H1 (cell line): ENCODE measurements around the gene CDK2. TPM values are rescaled to one million over a fixed set of nuclear protein-coding genes. Genes with fewer than 3 reads are reported as not detected.

Experiments
- CTCF ChIA-PET: fragments of 300-600 bp; sonication (Branson Sonifier 250); formaldehyde crosslinking; loops from one replicate; lab custom pipeline; 2021; ENCODE audit not compliant: partially characterized antibody; lab: Charles Lee
- POLR2A ChIA-PET: fragments of 300-600 bp; sonication (Branson Sonifier 250); formaldehyde crosslinking; loops from one replicate; lab custom pipeline; 2021; ENCODE audit warnings: inconsistent platforms; ENCODE audit not compliant: partially characterized antibody; lab: Charles Lee
- DNase-seq, 2 experiments: peaks; one replicate each; pipeline versions ENCODE4 v3.0.0 to v3.0.0-alpha.2; 2010 to 2022; ENCODE audit warnings: low spot score in 2 of 2, low read depth in 1 of 2, mixed read lengths in 1 of 2
- FAIRE-seq: peaks from 2 replicates; lab custom pipeline; 2011; peaks lifted over from hg19 to GRCh38; lab: Jason Lieb, UNC
- H2AFZ ChIP-seq: 2 replicates; pipeline ENCODE4 v1.8.1; 2012; ENCODE audit warnings: low read length, inconsistent platforms
- H2AK5ac ChIP-seq: 2 replicates; pipeline ENCODE4 v1.6.1; 2013; ENCODE audit warnings: low read depth, low read length
- H2BK120ac ChIP-seq: replicated peaks from 2 replicates; pipeline ENCODE3; 2013; ENCODE audit warnings: low read depth, low read length, inconsistent platforms
- H2BK12ac ChIP-seq: 2 replicates; pipeline ENCODE4 v1.6.1; 2013; ENCODE audit warnings: low read depth, low read length
- H2BK15ac ChIP-seq: 2 replicates; pipeline ENCODE4 v1.6.1; 2013; ENCODE audit warnings: low read length
- H2BK20ac ChIP-seq: 2 replicates; pipeline ENCODE4 v1.6.1; 2013; ENCODE audit warnings: low read length
- H2BK5ac ChIP-seq: 2 replicates; pipeline ENCODE4 v1.6.1; 2013; ENCODE audit warnings: low read depth, low read length
- H3K14ac ChIP-seq: 2 replicates; pipeline ENCODE4 v1.6.1; 2013; ENCODE audit warnings: inconsistent platforms; ENCODE audit not compliant: insufficient read length
- H3K18ac ChIP-seq: 2 replicates; pipeline ENCODE4 v1.6.1; 2013; ENCODE audit warnings: low read length; ENCODE audit errors: extremely low read depth
- H3K23ac ChIP-seq: 2 replicates; pipeline ENCODE4 v1.6.1; 2013; ENCODE audit warnings: inconsistent platforms; ENCODE audit not compliant: insufficient read length
- H3K23me2 ChIP-seq: 2 replicates; pipeline ENCODE4 v1.6.1; 2013; ENCODE audit warnings: low read depth, low read length
- H3K27ac ChIP-seq: 2 replicates; pipeline ENCODE4 v1.6.1; 2011; ENCODE audit warnings: low read depth, low read length, inconsistent platforms
- H3K27me3 ChIP-seq, 4 experiments: replicated peaks in 1 of 4; 1 replicate in 1 of 4; 2 replicates in 3 of 4; pipeline versions ENCODE4 v1.6.1 to v1.8.1; 2011 to 2013; ENCODE audit warnings: low read length in 3 of 4, mild to moderate bottlenecking in 3 of 4, inconsistent platforms in 2 of 4, mixed read lengths in 2 of 4, moderate library complexity in 1 of 4; ENCODE audit not compliant: control insufficient read depth in 3 of 4, insufficient read depth in 3 of 4; ENCODE audit errors: extremely low read depth in 1 of 4
- H3K36me3 ChIP-seq, 4 experiments: 2 replicates each; pipeline versions ENCODE4 v1.6.1 to v1.8.1; 2011 to 2013; ENCODE audit warnings: mild to moderate bottlenecking in 4 of 4, low read length in 3 of 4, moderate library complexity in 2 of 4, control low read depth in 1 of 4, inconsistent platforms in 1 of 4; ENCODE audit not compliant: insufficient read depth in 4 of 4, control insufficient read depth in 2 of 4
- H3K4ac ChIP-seq: replicated peaks from 2 replicates; pipeline ENCODE3; 2013; ENCODE audit warnings: low read length, low read depth, mixed read lengths, inconsistent platforms; ENCODE audit not compliant: insufficient read length
- H3K4me1 ChIP-seq, 4 experiments: replicated peaks in 1 of 4; 1 replicate in 1 of 4; 2 replicates in 3 of 4; pipeline versions ENCODE4 v1.6.1 to v1.8.1; 2011 to 2013; ENCODE audit warnings: low read length in 3 of 4, inconsistent platforms in 2 of 4, mixed read lengths in 1 of 4; ENCODE audit not compliant: insufficient read depth in 4 of 4, control insufficient read depth in 3 of 4
- H3K4me2 ChIP-seq, 2 experiments: 2 replicates each; pipeline versions ENCODE4 v1.6.1 to v1.8.1; 2011 to 2013; ENCODE audit warnings: low read depth in 2 of 2, low read length in 2 of 2, control low read depth in 1 of 2, inconsistent platforms in 1 of 2, mild to moderate bottlenecking in 1 of 2; ENCODE audit not compliant: insufficient read depth in 1 of 2
- H3K4me3 ChIP-seq, 4 experiments: fragments of 200-600, 300-600 bp in 1 of 4; sonication (generic), shearing (Covaris generic), sonication (Bioruptor Twin) in 1 of 4; 2 replicates each; pipeline versions ENCODE4 v1.5.1 to v1.8.1; 2011 to 2016; ENCODE audit warnings: low read length in 4 of 4, low read depth in 3 of 4, control low read depth in 2 of 4, inconsistent platforms in 2 of 4, mild to moderate bottlenecking in 2 of 4, mixed read lengths in 1 of 4, moderate library complexity in 1 of 4; ENCODE audit not compliant: insufficient read depth in 2 of 4; ENCODE audit errors: extremely low read depth in 1 of 4
- H3K56ac ChIP-seq: replicated peaks from 2 replicates; pipeline ENCODE3; 2013; ENCODE audit warnings: low read depth, mild to moderate bottlenecking, mixed read lengths, low read length, inconsistent platforms; ENCODE audit not compliant: insufficient read length
- H3K79me1 ChIP-seq: 2 replicates; pipeline ENCODE4 v1.6.1; 2013; ENCODE audit warnings: low read depth, low read length, control low read depth
- H3K79me2 ChIP-seq, 2 experiments: 2 replicates each; pipeline versions ENCODE4 v1.6.1 to v1.8.1; 2012 to 2013; ENCODE audit warnings: low read length in 2 of 2, mild to moderate bottlenecking in 2 of 2, inconsistent platforms in 1 of 2; ENCODE audit not compliant: insufficient read depth in 2 of 2, control insufficient read depth in 1 of 2
- H3K9ac ChIP-seq, 4 experiments: replicated peaks in 1 of 4; 1 replicate in 1 of 4; 2 replicates in 3 of 4; pipeline versions ENCODE4 v1.6.1 to v1.8.1; 2011 to 2013; ENCODE audit warnings: low read depth in 3 of 4, low read length in 3 of 4, control low read depth in 2 of 4, mild to moderate bottlenecking in 2 of 4, moderate library complexity in 2 of 4, inconsistent platforms in 1 of 4; ENCODE audit errors: extremely low read depth in 1 of 4
- H3K9me3 ChIP-seq, 2 experiments: 2 replicates each; pipeline versions ENCODE4 v1.6.1 to v1.8.1; 2012 to 2013; ENCODE audit warnings: mild to moderate bottlenecking in 2 of 2, moderate library complexity in 2 of 2, control low read depth in 1 of 2, inconsistent platforms in 1 of 2, low read depth in 1 of 2, low read length in 1 of 2, mixed read lengths in 1 of 2; ENCODE audit not compliant: insufficient read depth in 2 of 2
- H4K20me1 ChIP-seq, 2 experiments: replicated peaks in 1 of 2; 2 replicates each; pipeline versions ENCODE3 to v1.8.1; 2011 to 2013; ENCODE audit warnings: inconsistent platforms in 2 of 2, low read length in 2 of 2, mild to moderate bottlenecking in 1 of 2; ENCODE audit not compliant: insufficient read depth in 2 of 2, control insufficient read depth in 1 of 2
- H4K5ac ChIP-seq: 2 replicates; pipeline ENCODE4 v1.6.1; 2013; ENCODE audit warnings: low read length, low read depth, mixed read lengths, inconsistent platforms; ENCODE audit not compliant: insufficient read length
- H4K8ac ChIP-seq: 2 replicates; pipeline ENCODE4 v1.8.0; 2013; ENCODE audit warnings: mild to moderate bottlenecking, moderate library complexity, low read length, inconsistent platforms; ENCODE audit not compliant: insufficient read depth; ENCODE audit errors: extremely low read depth
- H4K91ac ChIP-seq: replicated peaks from 2 replicates; pipeline ENCODE3; 2013; ENCODE audit warnings: low read length, mixed read lengths, inconsistent platforms; ENCODE audit not compliant: insufficient read length
- BACH1 ChIP-seq: IDR thresholded peaks from 2 replicates; pipeline ENCODE4 v1.6.1; 2012; ENCODE audit warnings: low read length, improper control_type of control experiment
- CBX8 ChIP-seq: fragments of 300-800, 300-1000 bp; sonication (generic); IDR thresholded peaks from 2 replicates; pipeline ENCODE4 v1.7.1; 2016; ENCODE audit warnings: low read depth, low read length, borderline replicate concordance
- JUN ChIP-seq: IDR thresholded peaks from 2 replicates; pipeline ENCODE4 v1.6.1; 2011; ENCODE audit warnings: low read depth, mild to moderate bottlenecking, improper control_type of control experiment, low read length
- KDM5A ChIP-seq: fragments of 200-600 bp; IDR thresholded peaks from 2 replicates; pipeline ENCODE4 v1.7.1; 2012; ENCODE audit warnings: mild to moderate bottlenecking, low read length, inconsistent platforms, mixed read lengths
- POLR2A ChIP-seq, 2 experiments: IDR thresholded peaks; 1 replicate in 1 of 2; 2 replicates in 1 of 2; pipeline ENCODE4 v1.6.1; 2011; ENCODE audit warnings: low read depth in 2 of 2, low read length in 2 of 2, mild to moderate bottlenecking in 2 of 2; ENCODE audit errors: control extremely low read depth in 1 of 2
- POLR2AphosphoS5 ChIP-seq: IDR thresholded peaks from 2 replicates; pipeline ENCODE4 v1.6.1; 2011; ENCODE audit warnings: low read depth, low read length
- RBBP5 ChIP-seq: IDR thresholded peaks from 2 replicates; pipeline ENCODE4 v1.7.1; 2012; ENCODE audit warnings: low read depth, mild to moderate bottlenecking, inconsistent platforms, low read length, moderate library complexity, borderline replicate concordance
- SP1 ChIP-seq: IDR thresholded peaks from 2 replicates; pipeline ENCODE4 v1.6.1; 2011; ENCODE audit warnings: low read depth, low read length
- SP4 ChIP-seq: IDR thresholded peaks from 2 replicates; pipeline ENCODE4 v1.6.1; 2012; ENCODE audit warnings: low read length, inconsistent platforms
- USF2 ChIP-seq: IDR thresholded peaks from 2 replicates; pipeline ENCODE4 v1.6.1; 2011; ENCODE audit warnings: low read length, improper control_type of control experiment
- YY1 ChIP-seq: IDR thresholded peaks from 2 replicates; pipeline ENCODE4 v1.6.1; 2011; ENCODE audit warnings: low read depth, mild to moderate bottlenecking, low read length
- WGBS, 2 experiments: shearing (Covaris generic) in 1 of 2; methylation state at CpG; one replicate each; pipeline versions ENCODE4 v1.1.6 to v1.1.7; 2013 to 2015; ENCODE audit warnings: low lambda C conversion rate in 2 of 2, mixed read lengths in 2 of 2, inconsistent platforms in 1 of 2, low coverage in 1 of 2, missing lambda C conversion rate in 1 of 2; ENCODE audit not compliant: insufficient replicate concordance in 2 of 2, insufficient coverage in 1 of 2, insufficient read length in 1 of 2; ENCODE audit errors: extremely low coverage in 1 of 2, missing lambda C conversion rate in 1 of 2; 5-methylcytosine and 5-hydroxymethylcytosine counted together
- polyA plus RNA-seq, 7 experiments: library from polyadenylated mRNA; depleted of rRNA in 3 of 7; stranded (reverse) in 5 of 7; unstranded in 2 of 7; fragments of >200 nt in 5 of 7; fragments of 200-250 nt in 2 of 7; gene quantifications; 1 replicate in 5 of 7; 2 replicates in 1 of 7; 4 replicates in 1 of 7; pipeline versions ENCODE4 v1.2.1 to v1.2.3, GENCODE V29; 2011 to 2013; ENCODE audit warnings: missing spikeins in 2 of 7, mixed read lengths in 2 of 7
- total RNA-seq: library from RNA; stranded (reverse); fragmentation: NEBNext Ultra II Directional; extraction: Animal tissue kit (Norgen Biotek cat#: 25700); gene quantifications from 2 replicates; pipeline ENCODE4 v1.2.1, GENCODE V29; 2021
- TF ChIP-seq, protein P1 (sequence below): IDR thresholded peaks from 2 replicates; pipeline ENCODE4 v1.6.1; 2012; ENCODE audit warnings: low read length, inconsistent platforms

Gene CDK2
- total and polyA plus RNA-seq, 2 of the 8 experiments (the other 6 are each of a cell fraction or from before 2014, with no cell fraction given), result 39.4 to 42.5 TPM

- 92% methylated on average over 5 of the region's 5 CpGs; no CpG with 5 or more reads in 1 of the 2 experiments for WGBS, 2 experiments
- CTCF ChIA-PET, result interaction anchor here (0.8 to 18.1 kb wide), 5 partner anchors 18 to 37 kb away, joined by 3 to 256 read pairs (median 3); partner anchors contain the start of gene SUOX
- no peak overlapping the region for H3K4me2 ChIP-seq
Observed at GRCh38 chr12:56013482-56013881, 46.9 kb downstream of the CDK2 start.

More at GRCh38 chr12:56013482-56013881, 46.9 kb downstream of the CDK2 start:
- Histone ChIP-seq H3K9me3 (no peaks in the 10 kb centered on the region), H3K14ac (no peak overlapping the region), H3K79me2 (no peaks in the 10 kb centered on the region), H3K23me2 (no peaks in the 10 kb centered on the region; the same call in 1 of the 2 replicates), H3K56ac (no peak overlapping the region), H2BK5ac (no peak overlapping the region), H3K23ac (no peak overlapping the region), H3K4me3 (no peak overlapping the region), H4K5ac (no peak overlapping the region), H2AFZ (no peak overlapping the region), H3K79me1 (0 out of 2 replicates have a peak, but pooled peaks cover 2% of the 10 kb centered on the region), H2AK5ac (no peak overlapping the region), H2BK20ac (no peak overlapping the region), H3K27me3 (no peaks in the 10 kb centered on the region), H3K9ac (no peak overlapping the region), H3K36me3 (peaks cover 0 to 4% (median 0%) of the 10 kb centered on the region in 4 experiments; a peak in 1 of 8 replicates), H2BK15ac (no peak overlapping the region), H4K91ac (no peak overlapping the region), H4K8ac (no peak overlapping the region), H2BK120ac (no peak overlapping the region), H3K4ac (no peak overlapping the region), H3K18ac (no peak overlapping the region), H3K4me1 (no peaks in the 10 kb centered on the region), H3K27ac (no peak overlapping the region), H4K20me1 (no peaks in the 10 kb centered on the region), H2BK12ac (no peak overlapping the region)
- FAIRE-seq (no peak), DNase-seq (no peak)
- no peak for TF ChIP-seq KDM5A
- TF ChIP-seq, protein P1, sequence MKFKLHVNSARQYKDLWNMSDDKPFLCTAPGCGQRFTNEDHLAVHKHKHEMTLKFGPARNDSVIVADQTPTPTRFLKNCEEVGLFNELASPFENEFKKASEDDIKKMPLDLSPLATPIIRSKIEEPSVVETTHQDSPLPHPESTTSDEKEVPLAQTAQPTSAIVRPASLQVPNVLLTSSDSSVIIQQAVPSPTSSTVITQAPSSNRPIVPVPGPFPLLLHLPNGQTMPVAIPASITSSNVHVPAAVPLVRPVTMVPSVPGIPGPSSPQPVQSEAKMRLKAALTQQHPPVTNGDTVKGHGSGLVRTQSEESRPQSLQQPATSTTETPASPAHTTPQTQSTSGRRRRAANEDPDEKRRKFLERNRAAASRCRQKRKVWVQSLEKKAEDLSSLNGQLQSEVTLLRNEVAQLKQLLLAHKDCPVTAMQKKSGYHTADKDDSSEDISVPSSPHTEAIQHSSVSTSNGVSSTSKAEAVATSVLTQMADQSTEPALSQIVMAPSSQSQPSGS, result no peak
- no peak for TF ChIP-seq POLR2A (IDR thresholded peaks at IDR 0.05; ENCODE audit: control extremely low read depth in 1 of 2, low read depth in 2 of 2, low read length in 2 of 2)
- no peak for TF ChIP-seq SP1
- TF ChIP-seq RBBP5, result no peak
- TF ChIP-seq SP4, result no peak
- TF ChIP-seq JUN, result no peak
- TF ChIP-seq POLR2AphosphoS5, result no peak
- TF ChIP-seq CBX8, result no peak
- TF ChIP-seq YY1, result no peak
- no peak for TF ChIP-seq BACH1
- TF ChIP-seq USF2, result no peak
- POLR2A ChIA-PET, result interaction anchor here (1.1 to 1.6 kb wide), 3 partner anchors 8 to 90 kb away, joined by 3 read pairs; no protein-coding TSS in a partner anchor
